ENCODE measurements around the gene RBM20.
A peak's percentile ranks its signal among the peaks of the same experiment; 100 is the strongest.

Gene RBM20

DNA sequence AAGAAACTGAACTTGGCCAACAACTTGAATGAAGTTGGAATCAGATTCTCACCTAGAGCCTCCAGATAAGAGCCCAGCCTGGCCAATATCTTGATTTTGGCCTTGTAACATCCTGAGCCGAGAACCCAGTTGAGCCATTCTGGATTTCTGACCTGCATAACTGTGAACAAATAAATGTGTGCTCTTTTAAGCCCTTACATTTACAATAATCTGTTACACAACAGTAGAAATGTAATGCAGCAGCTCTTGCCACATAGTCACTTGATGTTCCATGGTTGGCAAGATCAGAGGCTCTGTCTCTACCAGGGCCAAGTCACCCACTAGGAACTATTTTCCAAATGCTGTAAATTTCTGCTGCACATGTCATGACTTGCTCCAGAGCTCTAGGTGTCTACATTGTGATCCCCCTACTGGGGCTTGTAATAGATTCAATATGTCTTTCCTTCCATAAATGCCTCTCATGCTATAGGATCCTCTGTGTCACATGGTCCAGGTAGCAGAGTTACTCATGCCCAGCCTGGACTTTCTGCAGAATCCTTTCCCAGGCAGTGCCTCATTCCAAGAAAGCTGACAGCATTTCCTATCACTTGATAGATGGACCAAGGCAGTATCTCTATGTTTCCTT, 11.4 kb upstream of the RBM20 start:
- TF ChIP-seq, protein P1, sequence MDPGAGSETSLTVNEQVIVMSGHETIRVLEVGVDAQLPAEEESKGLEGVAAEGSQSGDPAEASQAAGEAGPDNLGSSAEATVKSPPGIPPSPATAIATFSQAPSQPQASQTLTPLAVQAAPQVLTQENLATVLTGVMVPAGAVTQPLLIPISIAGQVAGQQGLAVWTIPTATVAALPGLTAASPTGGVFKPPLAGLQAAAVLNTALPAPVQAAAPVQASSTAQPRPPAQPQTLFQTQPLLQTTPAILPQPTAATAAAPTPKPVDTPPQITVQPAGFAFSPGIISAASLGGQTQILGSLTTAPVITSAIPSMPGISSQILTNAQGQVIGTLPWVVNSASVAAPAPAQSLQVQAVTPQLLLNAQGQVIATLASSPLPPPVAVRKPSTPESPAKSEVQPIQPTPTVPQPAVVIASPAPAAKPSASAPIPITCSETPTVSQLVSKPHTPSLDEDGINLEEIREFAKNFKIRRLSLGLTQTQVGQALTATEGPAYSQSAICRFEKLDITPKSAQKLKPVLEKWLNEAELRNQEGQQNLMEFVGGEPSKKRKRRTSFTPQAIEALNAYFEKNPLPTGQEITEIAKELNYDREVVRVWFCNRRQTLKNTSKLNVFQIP (CRISPR knock-in tag; IDR thresholded peaks at IDR 0.05; ENCODE audit: borderline replicate concordance, low read depth) = no peak
- TF ChIP-seq ZNF8 (CRISPR knock-in tag; IDR thresholded peaks at IDR 0.05) = no peak
- no peak for TF ChIP-seq CSDC2 (CRISPR knock-in tag; IDR thresholded peaks at IDR 0.05)
- TF ChIP-seq ZFP30 (CRISPR knock-in tag; IDR thresholded peaks at IDR 0.05) = no peak
- TF ChIP-seq ARNTL (CRISPR knock-in tag; IDR thresholded peaks at IDR 0.05; ENCODE audit: borderline replicate concordance, low read depth) = no peak
- no peak for TF ChIP-seq ESRRG (CRISPR knock-in tag; IDR thresholded peaks at IDR 0.05)
- ATAC-seq = peak; percentile 65

DNA sequence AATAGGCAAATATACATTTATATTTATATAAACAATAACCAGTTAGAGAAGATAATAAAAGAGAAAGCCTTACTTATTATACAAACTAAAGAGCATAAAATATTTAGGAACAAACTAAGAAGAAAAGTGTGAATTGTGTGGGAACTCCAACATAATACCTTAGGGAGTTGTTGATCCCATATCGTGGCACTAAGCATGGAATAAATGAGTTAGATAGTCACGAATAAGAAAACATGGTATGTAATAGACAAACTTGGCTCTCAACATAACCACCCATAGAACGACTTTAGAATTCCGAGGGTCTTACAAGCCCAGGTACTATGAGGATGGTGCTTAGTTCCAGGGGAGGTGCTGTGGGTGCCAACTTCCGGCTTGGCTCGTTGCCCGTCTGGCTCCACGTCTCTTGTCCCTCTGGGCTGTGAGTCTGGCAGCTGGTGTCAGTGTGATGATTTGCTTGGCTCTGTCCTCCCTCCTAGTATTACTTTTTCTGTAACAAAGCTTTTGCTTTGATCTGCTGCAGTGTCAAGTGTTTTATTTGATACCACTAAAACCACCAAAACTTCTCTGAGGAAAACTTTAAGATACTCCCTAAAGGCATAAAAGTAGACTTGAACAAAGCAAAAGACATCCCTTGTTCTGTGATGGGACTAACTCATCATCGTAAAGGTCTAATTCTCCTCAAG, 9.5 kb upstream of the RBM20 start:
- no peak for ATAC-seq
- TF ChIP-seq ZNF565 (CRISPR knock-in tag; conservative IDR thresholded peaks at IDR 0.05; ENCODE audit: low read depth) = no peak
- TF ChIP-seq ESRRG (CRISPR knock-in tag; IDR thresholded peaks at IDR 0.05) = no peak
- TF ChIP-seq GLIS3 (CRISPR knock-in tag; IDR thresholded peaks at IDR 0.05) = no peak
- TF ChIP-seq ZNF70 (CRISPR knock-in tag; IDR thresholded peaks at IDR 0.05) = no peak
- TF ChIP-seq, protein P2, sequence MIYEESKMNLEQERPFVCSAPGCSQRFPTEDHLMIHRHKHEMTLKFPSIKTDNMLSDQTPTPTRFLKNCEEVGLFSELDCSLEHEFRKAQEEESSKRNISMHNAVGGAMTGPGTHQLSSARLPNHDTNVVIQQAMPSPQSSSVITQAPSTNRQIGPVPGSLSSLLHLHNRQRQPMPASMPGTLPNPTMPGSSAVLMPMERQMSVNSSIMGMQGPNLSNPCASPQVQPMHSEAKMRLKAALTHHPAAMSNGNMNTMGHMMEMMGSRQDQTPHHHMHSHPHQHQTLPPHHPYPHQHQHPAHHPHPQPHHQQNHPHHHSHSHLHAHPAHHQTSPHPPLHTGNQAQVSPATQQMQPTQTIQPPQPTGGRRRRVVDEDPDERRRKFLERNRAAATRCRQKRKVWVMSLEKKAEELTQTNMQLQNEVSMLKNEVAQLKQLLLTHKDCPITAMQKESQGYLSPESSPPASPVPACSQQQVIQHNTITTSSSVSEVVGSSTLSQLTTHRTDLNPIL (CRISPR knock-in tag; IDR thresholded peaks at IDR 0.05; ENCODE audit: low read depth) = no peak
- TF ChIP-seq, protein P3, sequence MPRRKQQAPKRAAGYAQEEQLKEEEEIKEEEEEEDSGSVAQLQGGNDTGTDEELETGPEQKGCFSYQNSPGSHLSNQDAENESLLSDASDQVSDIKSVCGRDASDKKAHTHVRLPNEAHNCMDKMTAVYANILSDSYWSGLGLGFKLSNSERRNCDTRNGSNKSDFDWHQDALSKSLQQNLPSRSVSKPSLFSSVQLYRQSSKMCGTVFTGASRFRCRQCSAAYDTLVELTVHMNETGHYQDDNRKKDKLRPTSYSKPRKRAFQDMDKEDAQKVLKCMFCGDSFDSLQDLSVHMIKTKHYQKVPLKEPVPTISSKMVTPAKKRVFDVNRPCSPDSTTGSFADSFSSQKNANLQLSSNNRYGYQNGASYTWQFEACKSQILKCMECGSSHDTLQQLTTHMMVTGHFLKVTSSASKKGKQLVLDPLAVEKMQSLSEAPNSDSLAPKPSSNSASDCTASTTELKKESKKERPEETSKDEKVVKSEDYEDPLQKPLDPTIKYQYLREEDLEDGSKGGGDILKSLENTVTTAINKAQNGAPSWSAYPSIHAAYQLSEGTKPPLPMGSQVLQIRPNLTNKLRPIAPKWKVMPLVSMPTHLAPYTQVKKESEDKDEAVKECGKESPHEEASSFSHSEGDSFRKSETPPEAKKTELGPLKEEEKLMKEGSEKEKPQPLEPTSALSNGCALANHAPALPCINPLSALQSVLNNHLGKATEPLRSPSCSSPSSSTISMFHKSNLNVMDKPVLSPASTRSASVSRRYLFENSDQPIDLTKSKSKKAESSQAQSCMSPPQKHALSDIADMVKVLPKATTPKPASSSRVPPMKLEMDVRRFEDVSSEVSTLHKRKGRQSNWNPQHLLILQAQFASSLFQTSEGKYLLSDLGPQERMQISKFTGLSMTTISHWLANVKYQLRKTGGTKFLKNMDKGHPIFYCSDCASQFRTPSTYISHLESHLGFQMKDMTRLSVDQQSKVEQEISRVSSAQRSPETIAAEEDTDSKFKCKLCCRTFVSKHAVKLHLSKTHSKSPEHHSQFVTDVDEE (CRISPR knock-in tag; IDR thresholded peaks at IDR 0.05) = no peak

DNA sequence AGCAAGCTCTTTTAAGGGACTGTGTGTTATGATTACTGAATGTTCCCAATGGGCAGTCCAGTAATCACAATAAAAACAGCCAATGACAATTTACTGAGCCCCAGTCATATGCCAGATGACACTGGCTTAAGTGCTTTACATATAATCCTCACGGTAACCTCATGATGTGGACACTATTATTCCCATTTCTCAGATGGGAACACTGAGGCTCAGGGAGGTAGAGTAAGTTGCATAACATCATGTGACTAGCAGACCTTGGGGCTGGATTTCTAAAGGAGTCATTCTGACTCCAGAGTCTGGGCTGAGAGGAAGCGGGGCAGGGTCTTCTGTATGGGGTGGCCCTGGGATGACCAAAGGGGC, 7.6 kb upstream of the RBM20 start:
- TF ChIP-seq ZFP3 (CRISPR knock-in tag; IDR thresholded peaks at IDR 0.05) (no peak), ESRRG (CRISPR knock-in tag; IDR thresholded peaks at IDR 0.05) (no peak), ZNF565 (CRISPR knock-in tag; conservative IDR thresholded peaks at IDR 0.05; ENCODE audit: low read depth) (no peak), PPARA (CRISPR knock-in tag; IDR thresholded peaks at IDR 0.05; ENCODE audit: borderline replicate concordance) (no peak)
- TF ChIP-seq, protein P4, sequence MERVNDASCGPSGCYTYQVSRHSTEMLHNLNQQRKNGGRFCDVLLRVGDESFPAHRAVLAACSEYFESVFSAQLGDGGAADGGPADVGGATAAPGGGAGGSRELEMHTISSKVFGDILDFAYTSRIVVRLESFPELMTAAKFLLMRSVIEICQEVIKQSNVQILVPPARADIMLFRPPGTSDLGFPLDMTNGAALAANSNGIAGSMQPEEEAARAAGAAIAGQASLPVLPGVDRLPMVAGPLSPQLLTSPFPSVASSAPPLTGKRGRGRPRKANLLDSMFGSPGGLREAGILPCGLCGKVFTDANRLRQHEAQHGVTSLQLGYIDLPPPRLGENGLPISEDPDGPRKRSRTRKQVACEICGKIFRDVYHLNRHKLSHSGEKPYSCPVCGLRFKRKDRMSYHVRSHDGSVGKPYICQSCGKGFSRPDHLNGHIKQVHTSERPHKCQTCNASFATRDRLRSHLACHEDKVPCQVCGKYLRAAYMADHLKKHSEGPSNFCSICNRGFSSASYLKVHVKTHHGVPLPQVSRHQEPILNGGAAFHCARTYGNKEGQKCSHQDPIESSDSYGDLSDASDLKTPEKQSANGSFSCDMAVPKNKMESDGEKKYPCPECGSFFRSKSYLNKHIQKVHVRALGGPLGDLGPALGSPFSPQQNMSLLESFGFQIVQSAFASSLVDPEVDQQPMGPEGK (CRISPR knock-in tag; IDR thresholded peaks at IDR 0.05; ENCODE audit: borderline replicate concordance) = no peak
- TF ChIP-seq, protein P3 (CRISPR knock-in tag; IDR thresholded peaks at IDR 0.05) = no peak
- no peak for ATAC-seq

DNA sequence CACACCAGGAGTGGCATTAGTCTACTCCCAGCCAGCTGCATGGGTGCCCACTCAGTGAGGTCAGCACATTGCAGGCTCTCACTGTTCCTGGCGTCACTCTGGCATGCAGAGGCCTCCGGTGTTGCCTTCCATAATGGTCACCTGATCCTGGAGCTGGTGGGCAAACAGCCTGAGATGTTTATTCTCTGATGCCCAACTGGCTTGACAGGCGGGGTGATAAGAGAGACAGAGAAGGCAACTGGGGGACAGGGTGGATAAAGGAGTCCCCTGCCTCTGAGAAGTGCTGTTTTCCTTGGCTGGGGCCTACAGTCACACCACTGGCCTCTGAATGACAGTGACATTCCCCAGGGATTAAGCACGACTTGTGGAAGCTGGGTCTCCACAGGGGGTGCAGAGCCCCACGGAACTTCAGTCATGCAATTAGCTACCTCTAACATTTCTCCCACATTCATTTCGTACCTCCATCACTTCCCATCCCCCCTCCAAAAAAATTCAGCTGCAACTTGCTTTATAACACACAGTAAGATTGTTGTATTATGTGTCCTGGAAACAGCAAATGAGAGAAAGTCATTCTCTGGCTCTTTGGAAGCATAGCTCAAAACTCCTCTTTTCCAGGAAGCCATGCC, 7.1 kb upstream of the RBM20 start:
- ATAC-seq = peak; percentile 12; the same call in 1 of the 3 replicates
- no peak for TF ChIP-seq GLIS3 (CRISPR knock-in tag; IDR thresholded peaks at IDR 0.05)
- no peak for TF ChIP-seq ISL1 (CRISPR knock-in tag; IDR thresholded peaks at IDR 0.05)
- no peak for TF ChIP-seq TCF4 (CRISPR knock-in tag; IDR thresholded peaks at IDR 0.05; ENCODE audit: borderline replicate concordance)
- TF ChIP-seq CSDC2 (CRISPR knock-in tag; IDR thresholded peaks at IDR 0.05) = no peak
- TF ChIP-seq SNAI2 (CRISPR knock-in tag; IDR thresholded peaks at IDR 0.05) = no peak
- no peak for TF ChIP-seq ARNTL (CRISPR knock-in tag; IDR thresholded peaks at IDR 0.05; ENCODE audit: borderline replicate concordance, low read depth)
- TF ChIP-seq ZNF565 (CRISPR knock-in tag; conservative IDR thresholded peaks at IDR 0.05; ENCODE audit: low read depth) = no peak

All from SK-N-SH treated with all-trans-retinoic acid at 6 μM for 48 hours (cell line).